ENCODE measurements around the gene STAG2.
"Not testable (repeated sequence)": the region's sequence is repeated elsewhere in the genome, so short reads cannot be mapped to it uniquely, and the experiment has no call there.

The STAG2 gene

GRCh38 chrX:124042042-124042441 lies 80.5 kb downstream of the STAG2 start:
- no peak for DNase-seq (ENCODE audit: low read depth)

GRCh38 chrX:124045109-124045508 lies 83.6 kb downstream of the STAG2 start:
- DNase-seq (ENCODE audit: low read depth), result no peak

GRCh38 chrX:124084417-124084816 lies 122.9 kb downstream of the STAG2 start:
- DNase-seq (ENCODE audit: low read depth), result not testable (repeated sequence)

- no peak for DNase-seq (ENCODE audit: low read depth)
Observed at GRCh38 chrX:124085063-124085462, 123.6 kb downstream of the STAG2 start.

GRCh38 chrX:124086411-124086810 lies 124.9 kb downstream of the STAG2 start:
- DNase-seq (ENCODE audit: low read depth), result no peak

GRCh38 chrX:124087000-124087746 lies 125.7 kb downstream of the STAG2 start:
- no peak for DNase-seq (ENCODE audit: low read depth)

- no peak for DNase-seq (ENCODE audit: low read depth)
Observed at GRCh38 chrX:124093222-124093621, 131.7 kb downstream of the STAG2 start.

GRCh38 chrX:124097116-124097515 lies 135.6 kb downstream of the STAG2 start:
- DNase-seq (ENCODE audit: low read depth), result no peak

GRCh38 chrX:124098089-124098488 lies 136.6 kb downstream of the STAG2 start:
- DNase-seq (ENCODE audit: low read depth), result no peak

- no peak for DNase-seq (ENCODE audit: low read depth)
Observed at GRCh38 chrX:124103966-124104365, 142.5 kb downstream of the STAG2 start.

GRCh38 chrX:124104512-124104911 lies 143.0 kb downstream of the STAG2 start:
- not testable (repeated sequence) for DNase-seq (ENCODE audit: low read depth)

GRCh38 chrX:124113621-124114600 lies 152.4 kb downstream of the STAG2 start:
- no peak for DNase-seq (ENCODE audit: low read depth)

- no peak for DNase-seq (ENCODE audit: low read depth)
Observed at GRCh38 chrX:124117325-124117724, 155.8 kb downstream of the STAG2 start.

GRCh38 chrX:124125471-124125870 lies 164.0 kb downstream of the STAG2 start:
- DNase-seq (ENCODE audit: low read depth), result no peak

GRCh38 chrX:124127496-124127895 lies 166.0 kb downstream of the STAG2 start:
- no peak for DNase-seq (ENCODE audit: low read depth)

- not testable (repeated sequence) for DNase-seq (ENCODE audit: low read depth)
Observed at GRCh38 chrX:124132437-124132836, 170.9 kb downstream of the STAG2 start.

- DNase-seq (ENCODE audit: low read depth), result no peak
Observed at GRCh38 chrX:124145749-124146148, 184.2 kb downstream of the STAG2 start.

- no peak for DNase-seq (ENCODE audit: low read depth)
Observed at GRCh38 chrX:124151195-124151594, 189.7 kb downstream of the STAG2 start.
